ENCODE measurements around the gene RHOJ.

- TF ChIP-seq, protein P1, sequence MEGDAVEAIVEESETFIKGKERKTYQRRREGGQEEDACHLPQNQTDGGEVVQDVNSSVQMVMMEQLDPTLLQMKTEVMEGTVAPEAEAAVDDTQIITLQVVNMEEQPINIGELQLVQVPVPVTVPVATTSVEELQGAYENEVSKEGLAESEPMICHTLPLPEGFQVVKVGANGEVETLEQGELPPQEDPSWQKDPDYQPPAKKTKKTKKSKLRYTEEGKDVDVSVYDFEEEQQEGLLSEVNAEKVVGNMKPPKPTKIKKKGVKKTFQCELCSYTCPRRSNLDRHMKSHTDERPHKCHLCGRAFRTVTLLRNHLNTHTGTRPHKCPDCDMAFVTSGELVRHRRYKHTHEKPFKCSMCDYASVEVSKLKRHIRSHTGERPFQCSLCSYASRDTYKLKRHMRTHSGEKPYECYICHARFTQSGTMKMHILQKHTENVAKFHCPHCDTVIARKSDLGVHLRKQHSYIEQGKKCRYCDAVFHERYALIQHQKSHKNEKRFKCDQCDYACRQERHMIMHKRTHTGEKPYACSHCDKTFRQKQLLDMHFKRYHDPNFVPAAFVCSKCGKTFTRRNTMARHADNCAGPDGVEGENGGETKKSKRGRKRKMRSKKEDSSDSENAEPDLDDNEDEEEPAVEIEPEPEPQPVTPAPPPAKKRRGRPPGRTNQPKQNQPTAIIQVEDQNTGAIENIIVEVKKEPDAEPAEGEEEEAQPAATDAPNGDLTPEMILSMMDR (conservative IDR thresholded peaks at IDR 0.05; ENCODE audit: low read depth, low read length), result no peak
- TF ChIP-seq POLR2A (IDR thresholded peaks at IDR 0.05; ENCODE audit: low read depth, low read length), result no peak
- TF ChIP-seq SMC3 (IDR thresholded peaks at IDR 0.05; ENCODE audit: low read depth, low read length), result no peak
- TF ChIP-seq CHD1 (IDR thresholded peaks at IDR 0.05; ENCODE audit: low read depth, low read length), result no peak
- no peak for TF ChIP-seq BHLHE40 (IDR thresholded peaks at IDR 0.05; ENCODE audit: low read depth, low read length)
- no peak for TF ChIP-seq CEBPB (IDR thresholded peaks at IDR 0.05; ENCODE audit: low read depth, low read length)
- TF ChIP-seq NFE2L2 (IDR thresholded peaks at IDR 0.05; ENCODE audit: low read depth, low read length), result no peak
- TF ChIP-seq, protein P2, sequence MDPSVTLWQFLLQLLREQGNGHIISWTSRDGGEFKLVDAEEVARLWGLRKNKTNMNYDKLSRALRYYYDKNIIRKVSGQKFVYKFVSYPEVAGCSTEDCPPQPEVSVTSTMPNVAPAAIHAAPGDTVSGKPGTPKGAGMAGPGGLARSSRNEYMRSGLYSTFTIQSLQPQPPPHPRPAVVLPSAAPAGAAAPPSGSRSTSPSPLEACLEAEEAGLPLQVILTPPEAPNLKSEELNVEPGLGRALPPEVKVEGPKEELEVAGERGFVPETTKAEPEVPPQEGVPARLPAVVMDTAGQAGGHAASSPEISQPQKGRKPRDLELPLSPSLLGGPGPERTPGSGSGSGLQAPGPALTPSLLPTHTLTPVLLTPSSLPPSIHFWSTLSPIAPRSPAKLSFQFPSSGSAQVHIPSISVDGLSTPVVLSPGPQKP (IDR thresholded peaks at IDR 0.05; ENCODE audit: borderline replicate concordance, low read depth, low read length), result no peak
Measured at GRCh38 chr14:63200767-63201166, 3.5 kb upstream of the RHOJ start.

Data from IMR-90 (cell line).